Endothelial cell of umbilical vein (primary cell): ENCODE data around the gene SETD3.

ENCODE experiments used
- MAX ChIP-seq: IDR thresholded peaks from 2 replicates; pipeline ENCODE4 v1.6.1; 2011; ENCODE audit not compliant: insufficient read depth, insufficient read length
- POLR2A ChIP-seq: IDR thresholded peaks from 2 replicates; pipeline ENCODE4 v1.6.1; 2012; ENCODE audit warnings: low read depth, mild to moderate bottlenecking, control low read depth, low read length

GRCh38 chr14:99441918-99442317, 38.7 kb downstream of the SETD3 start:
- no peak for TF ChIP-seq POLR2A
- no peak for TF ChIP-seq MAX
